Measurements from ENCODE around the gene HSBP1L1.

- no peak for TF ChIP-seq CTCF (IDR thresholded peaks at IDR 0.05)
- TF ChIP-seq EP300 (IDR thresholded peaks at IDR 0.05), result no peak
- TF ChIP-seq POLR2A (IDR thresholded peaks at IDR 0.05), result no peak
- no peak for TF ChIP-seq POLR2AphosphoS5 (IDR thresholded peaks at IDR 0.05)
These were observed 868 bp downstream of the HSBP1L1 start for GRCh38 chr18:79965119-79965902.
